HL-60 (cell line): ENCODE results near the gene NEDD4L.

Experiments used
- DNase-seq, 2 experiments: peaks; one replicate each; pipeline ENCODE4 v3.0.0-alpha.2; 2010 to 2020; ENCODE audit warnings: low read depth in 1 of 2, low spot score in 1 of 2
- H3K27ac ChIP-seq: fragments of 250-450 bp; sonication (Bioruptor Pico); replicated peaks from 2 replicates; pipeline ENCODE4 v1.5.1; 2020; ENCODE audit warnings: mild to moderate bottlenecking, moderate library complexity
- H3K27me3 ChIP-seq: fragments of 250-450 bp; sonication (Bioruptor Pico); 2 replicates; pipeline ENCODE4 v1.5.1; 2021; ENCODE audit warnings: mild to moderate bottlenecking, moderate library complexity; ENCODE audit not compliant: insufficient read depth, poor library complexity, severe bottlenecking
- H3K4me3 ChIP-seq: replicated peaks from 2 replicates; pipeline ENCODE4 v1.5.1; 2011; ENCODE audit warnings: mild to moderate bottlenecking, control low read depth, low read length; ENCODE audit not compliant: insufficient read depth
- GABPA ChIP-seq: IDR thresholded peaks from 2 replicates; pipeline ENCODE4 v1.6.1; 2012; ENCODE audit warnings: low read depth
- POLR2AphosphoS5 ChIP-seq: IDR thresholded peaks from 2 replicates; pipeline ENCODE4 v1.6.1; 2012; ENCODE audit warnings: low read depth
- SPI1 ChIP-seq: IDR thresholded peaks from 2 replicates; pipeline ENCODE4 v1.6.1; 2012; ENCODE audit warnings: low read depth, mild to moderate bottlenecking, borderline replicate concordance
- TF ChIP-seq, protein P1 (sequence below): IDR thresholded peaks from one replicate; pipeline ENCODE4 v1.5.1; 2011; ENCODE audit warnings: low read length, control low read depth, inconsistent platforms; ENCODE audit not compliant: insufficient read depth
- TF ChIP-seq, protein P2 (sequence below): IDR thresholded peaks from 2 replicates; pipeline ENCODE4 v1.6.1; 2012; ENCODE audit warnings: low read depth; ENCODE audit not compliant: insufficient replicate concordance

NEDD4L gene

DNA sequence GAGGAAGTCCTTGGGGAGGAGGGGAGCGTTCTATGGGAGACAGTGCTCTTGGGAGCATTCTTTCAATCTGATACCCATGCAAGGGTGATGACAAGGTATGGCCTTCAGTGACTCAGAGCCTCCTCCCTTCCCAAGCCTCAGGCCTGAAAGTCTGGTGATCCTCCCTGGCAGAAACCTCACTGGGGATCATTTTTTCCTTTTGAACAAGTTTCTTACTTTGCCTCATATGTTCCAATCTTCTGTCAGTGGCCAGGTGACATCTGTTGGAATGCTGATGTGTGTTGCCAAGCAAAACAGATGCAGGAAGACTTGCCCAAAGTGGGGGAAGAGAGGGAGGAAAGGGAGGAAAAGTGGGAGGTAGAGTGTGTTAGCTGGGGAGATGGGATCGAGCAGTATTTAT is 224.8 kb downstream of the NEDD4L start:
- TF ChIP-seq POLR2AphosphoS5 (no peak), SPI1 (no peak), GABPA (no peak)
- TF ChIP-seq, protein P1, sequence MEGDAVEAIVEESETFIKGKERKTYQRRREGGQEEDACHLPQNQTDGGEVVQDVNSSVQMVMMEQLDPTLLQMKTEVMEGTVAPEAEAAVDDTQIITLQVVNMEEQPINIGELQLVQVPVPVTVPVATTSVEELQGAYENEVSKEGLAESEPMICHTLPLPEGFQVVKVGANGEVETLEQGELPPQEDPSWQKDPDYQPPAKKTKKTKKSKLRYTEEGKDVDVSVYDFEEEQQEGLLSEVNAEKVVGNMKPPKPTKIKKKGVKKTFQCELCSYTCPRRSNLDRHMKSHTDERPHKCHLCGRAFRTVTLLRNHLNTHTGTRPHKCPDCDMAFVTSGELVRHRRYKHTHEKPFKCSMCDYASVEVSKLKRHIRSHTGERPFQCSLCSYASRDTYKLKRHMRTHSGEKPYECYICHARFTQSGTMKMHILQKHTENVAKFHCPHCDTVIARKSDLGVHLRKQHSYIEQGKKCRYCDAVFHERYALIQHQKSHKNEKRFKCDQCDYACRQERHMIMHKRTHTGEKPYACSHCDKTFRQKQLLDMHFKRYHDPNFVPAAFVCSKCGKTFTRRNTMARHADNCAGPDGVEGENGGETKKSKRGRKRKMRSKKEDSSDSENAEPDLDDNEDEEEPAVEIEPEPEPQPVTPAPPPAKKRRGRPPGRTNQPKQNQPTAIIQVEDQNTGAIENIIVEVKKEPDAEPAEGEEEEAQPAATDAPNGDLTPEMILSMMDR = no peak
- TF ChIP-seq, protein P2, sequence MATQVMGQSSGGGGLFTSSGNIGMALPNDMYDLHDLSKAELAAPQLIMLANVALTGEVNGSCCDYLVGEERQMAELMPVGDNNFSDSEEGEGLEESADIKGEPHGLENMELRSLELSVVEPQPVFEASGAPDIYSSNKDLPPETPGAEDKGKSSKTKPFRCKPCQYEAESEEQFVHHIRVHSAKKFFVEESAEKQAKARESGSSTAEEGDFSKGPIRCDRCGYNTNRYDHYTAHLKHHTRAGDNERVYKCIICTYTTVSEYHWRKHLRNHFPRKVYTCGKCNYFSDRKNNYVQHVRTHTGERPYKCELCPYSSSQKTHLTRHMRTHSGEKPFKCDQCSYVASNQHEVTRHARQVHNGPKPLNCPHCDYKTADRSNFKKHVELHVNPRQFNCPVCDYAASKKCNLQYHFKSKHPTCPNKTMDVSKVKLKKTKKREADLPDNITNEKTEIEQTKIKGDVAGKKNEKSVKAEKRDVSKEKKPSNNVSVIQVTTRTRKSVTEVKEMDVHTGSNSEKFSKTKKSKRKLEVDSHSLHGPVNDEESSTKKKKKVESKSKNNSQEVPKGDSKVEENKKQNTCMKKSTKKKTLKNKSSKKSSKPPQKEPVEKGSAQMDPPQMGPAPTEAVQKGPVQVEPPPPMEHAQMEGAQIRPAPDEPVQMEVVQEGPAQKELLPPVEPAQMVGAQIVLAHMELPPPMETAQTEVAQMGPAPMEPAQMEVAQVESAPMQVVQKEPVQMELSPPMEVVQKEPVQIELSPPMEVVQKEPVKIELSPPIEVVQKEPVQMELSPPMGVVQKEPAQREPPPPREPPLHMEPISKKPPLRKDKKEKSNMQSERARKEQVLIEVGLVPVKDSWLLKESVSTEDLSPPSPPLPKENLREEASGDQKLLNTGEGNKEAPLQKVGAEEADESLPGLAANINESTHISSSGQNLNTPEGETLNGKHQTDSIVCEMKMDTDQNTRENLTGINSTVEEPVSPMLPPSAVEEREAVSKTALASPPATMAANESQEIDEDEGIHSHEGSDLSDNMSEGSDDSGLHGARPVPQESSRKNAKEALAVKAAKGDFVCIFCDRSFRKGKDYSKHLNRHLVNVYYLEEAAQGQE = no peak
- Histone ChIP-seq H3K27me3 (peaks cover 21% of the 10 kb centered on the region), H3K4me3 (no peak overlapping the region), H3K27ac (no peak overlapping the region)
- DNase-seq = no peak

DNA sequence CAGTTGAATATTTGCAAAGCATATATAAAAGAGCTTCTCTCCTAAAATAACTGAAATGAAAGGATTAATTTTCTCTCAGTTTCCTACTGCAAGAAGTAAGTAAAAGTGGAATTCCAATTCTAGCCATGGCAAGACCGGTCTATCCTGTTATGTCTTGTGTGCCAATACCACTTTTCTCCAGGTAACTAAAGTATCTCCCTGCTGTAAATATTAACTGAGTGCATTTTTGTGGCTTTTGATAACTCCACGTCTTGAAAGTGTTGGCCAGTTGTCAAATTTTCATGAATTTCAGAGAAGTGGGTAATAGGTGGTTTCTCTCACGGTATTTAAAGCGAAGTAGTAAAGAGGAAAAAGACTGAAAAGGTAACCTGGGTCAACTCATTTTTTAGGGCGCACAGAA is 225.9 kb downstream of the NEDD4L start:
- peaks cover 19% of the 10 kb centered on the region for H3K27me3 ChIP-seq
- no peak overlapping the region for H3K27ac ChIP-seq
- no peak for DNase-seq
- H3K4me3 ChIP-seq = no peak overlapping the region
- TF ChIP-seq SPI1 (no peak), POLR2AphosphoS5 (no peak), GABPA (no peak)
- TF ChIP-seq, protein P1 = no peak
- TF ChIP-seq, protein P2 = no peak

DNA sequence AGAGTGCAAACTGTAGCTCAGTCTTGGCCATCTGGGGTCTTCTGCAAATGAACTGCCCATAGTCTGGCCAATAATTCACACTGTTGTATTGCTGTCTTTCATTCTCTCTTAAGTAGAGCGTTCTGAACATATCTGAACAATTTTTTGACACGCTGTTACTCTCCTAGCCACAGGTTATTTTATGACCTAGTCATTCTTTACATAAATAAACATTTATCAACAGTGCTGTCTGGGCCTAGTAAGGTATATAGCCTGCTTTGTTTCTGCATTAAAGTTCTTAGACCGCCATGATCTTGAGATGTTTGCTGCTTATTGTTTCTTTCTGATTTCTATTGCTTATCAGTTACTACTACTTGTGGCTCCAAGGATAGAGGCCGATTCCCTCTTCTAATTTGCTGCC is 226.4 kb downstream of the NEDD4L start:
- DNase-seq = no peak
- TF ChIP-seq, protein P1 = no peak
- TF ChIP-seq SPI1 (no peak), POLR2AphosphoS5 (no peak), GABPA (no peak)
- TF ChIP-seq, protein P2 = no peak
- Histone ChIP-seq H3K4me3 (no peak overlapping the region), H3K27ac (no peak overlapping the region), H3K27me3 (peaks cover 19% of the 10 kb centered on the region)
